GM15510 (cell line): Measurements from ENCODE around the gene GAL.

ENCODE experiments used
- POLR2A ChIP-seq: IDR thresholded peaks from 3 replicates; pipeline ENCODE4 v1.6.1; 2011; ENCODE audit warnings: borderline replicate concordance; ENCODE audit not compliant: insufficient read length; ENCODE audit errors: extremely low read depth

GAL gene

DNA sequence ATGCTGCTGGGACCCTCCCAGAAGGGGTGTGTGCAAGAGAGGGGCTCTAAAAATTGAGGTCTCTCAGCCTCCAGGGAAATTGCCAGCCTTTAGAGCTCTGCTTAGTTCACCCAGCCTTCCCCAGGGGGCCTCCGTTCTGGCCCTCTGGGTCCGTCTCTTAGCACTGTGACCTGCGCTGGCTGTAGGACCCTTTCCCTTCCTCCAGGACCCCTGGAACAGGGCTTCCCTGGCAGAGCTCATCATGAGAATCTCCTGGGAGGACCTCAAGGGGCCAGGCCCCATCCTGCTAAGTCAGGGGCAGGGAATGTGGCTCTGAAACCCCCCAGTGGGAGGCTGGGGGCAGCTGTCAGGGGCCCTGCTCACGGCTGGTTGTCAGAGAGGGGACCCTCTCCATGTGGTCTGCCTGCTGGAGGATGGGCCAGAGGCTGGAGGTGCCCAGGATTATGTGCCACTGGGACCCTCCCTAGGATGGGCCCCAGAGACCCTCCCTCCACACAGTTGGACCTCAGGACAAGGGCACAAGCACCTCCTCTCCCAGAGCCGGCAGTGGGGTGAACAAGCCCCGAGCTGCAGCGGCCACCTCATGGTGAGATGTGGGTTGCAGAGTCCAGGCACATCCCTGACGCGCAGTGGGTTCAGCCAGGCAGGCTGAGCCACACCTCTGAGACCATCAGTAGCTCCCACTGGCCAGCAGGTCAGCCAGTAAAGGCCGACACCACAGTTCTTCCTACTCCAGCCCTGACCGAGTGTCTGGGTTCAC lies 27.1 kb upstream of the GAL start:
- no peak for TF ChIP-seq POLR2A

DNA sequence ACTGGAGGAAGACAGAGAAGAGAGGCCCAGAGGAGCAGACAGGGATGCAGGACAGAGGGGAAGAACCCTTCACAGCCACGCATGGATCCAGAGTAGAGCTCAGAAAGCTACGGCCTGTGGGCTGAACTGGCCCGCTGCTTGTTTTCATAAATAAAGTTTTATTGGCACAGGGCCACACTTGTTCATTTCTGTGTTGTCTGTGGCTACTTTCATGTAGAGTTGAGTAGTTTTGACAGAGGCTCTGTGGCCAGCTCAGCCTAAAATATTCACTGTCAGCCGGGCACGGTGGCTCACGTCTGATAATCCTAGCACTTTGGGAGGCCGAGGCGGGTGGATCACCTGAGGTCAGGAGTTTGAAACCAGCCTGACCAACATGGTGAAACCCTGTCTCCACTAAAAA lies 26.2 kb upstream of the GAL start:
- no peak for TF ChIP-seq POLR2A

DNA sequence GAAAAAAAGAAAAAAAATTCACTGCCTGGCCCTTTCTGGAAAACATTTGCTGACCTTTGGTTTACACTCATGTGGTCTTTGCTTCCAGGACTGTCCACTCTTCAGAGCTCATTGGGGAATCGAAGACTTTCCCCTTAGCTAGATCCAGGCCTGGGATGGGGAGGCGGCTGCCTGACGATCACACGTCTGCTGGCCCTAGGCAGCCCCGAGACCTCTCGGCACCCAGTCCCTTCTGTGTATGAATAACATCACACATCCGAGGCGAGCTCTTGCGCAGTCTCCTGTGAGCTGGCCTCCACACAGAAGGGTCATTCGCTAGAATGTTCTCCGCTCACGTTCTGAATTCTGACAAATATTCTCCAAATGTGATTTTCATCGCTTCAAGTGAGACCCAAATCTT lies 25.7 kb upstream of the GAL start:
- TF ChIP-seq POLR2A, result no peak

DNA sequence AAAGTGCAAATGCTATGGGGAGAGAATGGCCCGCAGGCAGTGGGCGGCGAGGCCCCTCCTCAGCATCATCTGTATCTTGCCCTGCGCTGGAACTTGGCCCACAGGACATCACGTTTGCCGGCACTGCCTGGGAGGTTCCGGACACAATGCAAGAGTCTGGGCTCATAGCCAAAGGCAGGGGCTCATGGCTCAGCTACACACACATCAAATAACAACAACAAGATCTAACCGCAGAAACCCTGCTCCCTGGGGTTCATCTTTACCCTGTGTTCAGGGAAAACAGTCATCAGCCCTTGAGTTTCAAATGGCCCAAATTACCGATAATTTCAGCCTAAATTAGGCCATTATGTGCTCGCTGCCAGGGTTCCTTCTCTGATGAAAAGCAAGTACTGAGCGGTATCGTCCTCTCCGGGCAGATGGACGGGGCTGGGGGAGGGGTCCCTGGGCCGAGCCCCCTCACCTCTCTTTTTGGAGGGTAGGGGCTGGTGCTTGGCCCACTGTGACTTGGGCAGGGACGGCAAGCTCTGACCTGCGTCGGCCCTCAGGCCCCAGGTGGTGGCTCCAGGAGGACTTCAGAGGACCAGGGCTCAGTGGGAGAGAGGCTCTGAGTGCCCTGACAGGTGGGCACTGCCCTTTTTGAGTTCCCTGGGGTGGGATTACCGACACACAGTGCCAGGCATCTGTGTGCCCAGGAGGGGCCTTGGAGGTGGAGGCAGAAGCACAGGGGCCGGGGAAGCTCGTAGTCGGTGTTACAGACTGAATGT lies 25.0 kb upstream of the GAL start:
- no peak for TF ChIP-seq POLR2A

DNA sequence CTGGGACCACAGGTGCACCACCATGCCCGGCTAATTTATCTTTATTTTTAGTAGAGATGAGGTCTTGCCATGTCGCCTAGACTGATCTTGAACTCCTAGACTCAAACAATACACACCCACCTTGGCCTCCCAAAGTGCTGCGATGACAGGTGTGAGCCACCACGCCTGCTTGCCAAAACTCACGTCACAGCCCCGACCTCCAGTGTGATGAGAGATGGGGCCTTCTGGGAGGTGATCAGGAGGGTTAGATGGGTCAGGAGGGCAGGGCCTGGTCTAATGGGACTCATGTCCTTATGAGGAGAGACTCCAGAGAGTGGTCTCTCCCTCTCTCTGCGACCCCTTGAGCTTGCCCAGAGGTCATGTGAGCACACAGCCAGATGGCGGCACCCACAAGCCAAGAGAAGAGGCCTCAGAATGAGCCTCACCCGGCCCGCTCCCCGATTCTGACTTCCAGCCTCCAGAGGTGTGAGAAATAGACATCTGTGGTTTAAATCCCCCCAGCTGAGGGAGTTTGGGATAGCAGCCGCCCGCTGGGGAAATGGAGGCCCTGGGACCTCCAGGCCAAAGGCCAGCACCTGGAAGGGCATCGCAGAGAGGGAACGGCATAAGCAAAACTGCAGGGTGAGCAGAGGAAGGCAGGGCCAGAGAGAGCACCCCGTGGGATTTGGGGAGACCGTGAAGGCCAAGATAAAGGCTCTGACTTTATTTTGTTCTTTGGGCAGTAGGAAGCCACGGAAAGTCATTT lies 24.1 kb upstream of the GAL start:
- TF ChIP-seq POLR2A, result no peak

DNA sequence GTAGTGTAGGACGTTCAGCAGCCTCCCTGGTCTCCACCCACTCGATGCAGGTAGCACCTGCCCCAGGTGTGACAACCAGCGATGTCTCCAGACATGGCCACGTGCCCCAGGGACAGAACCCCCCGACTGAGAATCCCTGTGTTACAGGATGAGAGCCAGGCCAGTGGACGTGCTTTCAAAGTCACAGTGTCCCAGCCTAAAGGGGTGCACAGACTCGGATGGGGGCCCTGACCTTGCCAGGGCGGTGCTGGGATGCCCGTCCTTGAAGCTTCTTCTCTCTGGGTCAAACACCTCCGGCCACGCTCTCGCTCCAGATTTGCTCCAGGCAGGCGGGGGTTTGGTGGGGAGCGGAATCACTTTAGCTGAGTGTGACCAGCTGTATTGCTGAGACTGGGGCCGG lies 23.3 kb upstream of the GAL start:
- no peak for TF ChIP-seq POLR2A

DNA sequence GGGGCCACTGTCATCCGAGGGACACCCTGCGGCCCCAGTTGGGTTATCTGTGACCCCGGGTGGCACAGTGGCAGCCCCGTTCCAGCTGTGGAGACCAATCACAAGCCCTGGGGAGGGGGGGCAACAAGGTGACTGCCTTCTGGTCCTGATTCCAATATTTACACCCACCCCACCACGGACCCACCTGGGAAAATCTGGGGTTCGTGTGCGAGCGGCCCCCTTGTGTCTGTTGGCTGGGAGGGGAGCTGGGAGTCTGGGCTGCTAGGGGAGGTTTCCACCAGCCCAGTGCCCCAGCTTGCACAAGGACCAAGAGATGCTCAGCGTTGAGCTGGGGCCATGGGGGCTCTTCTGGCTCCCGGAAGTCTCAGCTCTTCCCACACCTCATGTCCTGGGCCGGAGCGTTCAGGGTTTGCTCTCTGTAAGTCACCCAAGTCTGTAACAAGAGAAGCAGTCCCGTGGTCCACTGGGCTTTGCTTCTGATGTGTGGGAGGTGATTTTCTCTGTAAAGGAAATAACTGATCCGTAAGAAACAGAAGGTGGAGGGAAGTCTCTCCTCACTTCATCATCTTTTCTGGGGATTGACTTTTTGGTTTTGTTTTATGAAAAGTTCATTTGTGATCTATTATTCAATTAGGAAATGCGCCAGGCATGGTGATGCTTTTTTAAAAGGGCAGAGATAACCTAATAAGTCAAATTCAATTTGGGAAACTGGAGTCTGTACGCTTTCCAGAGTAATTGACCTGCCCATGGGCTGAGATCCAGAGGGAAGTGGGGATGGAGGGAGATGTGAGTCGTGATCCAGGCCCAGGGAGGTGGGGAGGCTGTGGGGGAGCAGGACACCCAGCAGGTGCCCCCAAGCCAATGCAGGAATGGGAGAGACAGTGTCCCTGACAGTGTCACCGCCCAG lies 22.4 kb upstream of the GAL start:
- no peak for TF ChIP-seq POLR2A

DNA sequence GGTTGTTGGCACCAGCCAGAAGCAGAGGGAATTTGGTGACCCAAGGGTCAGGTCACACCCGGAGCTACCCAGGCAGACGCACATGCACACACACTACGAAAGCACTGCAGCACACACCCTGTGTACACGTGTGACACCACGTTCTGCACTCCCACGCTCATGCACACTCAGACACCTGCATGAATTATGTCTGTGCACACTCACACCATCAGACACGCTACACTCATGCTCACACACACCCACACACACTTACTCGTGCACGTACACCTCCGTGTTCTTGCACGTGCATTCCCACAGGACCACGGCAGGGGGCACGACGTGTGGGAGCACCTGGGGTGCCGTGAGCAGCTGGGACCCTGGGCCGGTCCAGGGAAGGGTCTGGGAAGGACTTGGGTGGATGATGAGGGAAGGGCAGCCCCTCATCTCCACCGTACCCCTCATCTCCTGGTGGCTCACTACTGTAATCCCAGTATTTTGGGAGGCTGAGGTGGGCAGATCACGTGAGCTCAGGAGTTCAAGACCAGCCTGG lies 20.8 kb upstream of the GAL start:
- TF ChIP-seq POLR2A, result no peak

DNA sequence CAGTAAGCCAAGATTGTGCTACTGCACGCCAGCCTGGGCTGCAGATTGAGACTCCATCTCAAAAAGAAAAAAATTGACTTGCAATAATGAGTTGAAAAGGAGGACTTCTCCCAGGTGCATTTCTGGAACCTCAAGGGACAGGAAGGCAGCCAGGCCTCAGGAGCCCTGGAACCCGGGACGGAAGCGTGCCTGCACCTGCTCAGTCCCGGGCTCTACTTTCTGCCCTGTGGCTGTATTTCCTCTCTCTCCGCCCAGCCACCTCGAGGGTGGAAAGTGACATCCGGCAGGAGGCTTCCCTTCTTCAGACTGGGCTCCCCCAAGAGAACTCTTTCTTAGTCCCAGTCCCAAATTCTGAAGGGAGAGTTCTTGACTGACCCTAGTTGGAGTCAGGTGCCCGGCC lies 20.2 kb upstream of the GAL start:
- TF ChIP-seq POLR2A, result no peak

DNA sequence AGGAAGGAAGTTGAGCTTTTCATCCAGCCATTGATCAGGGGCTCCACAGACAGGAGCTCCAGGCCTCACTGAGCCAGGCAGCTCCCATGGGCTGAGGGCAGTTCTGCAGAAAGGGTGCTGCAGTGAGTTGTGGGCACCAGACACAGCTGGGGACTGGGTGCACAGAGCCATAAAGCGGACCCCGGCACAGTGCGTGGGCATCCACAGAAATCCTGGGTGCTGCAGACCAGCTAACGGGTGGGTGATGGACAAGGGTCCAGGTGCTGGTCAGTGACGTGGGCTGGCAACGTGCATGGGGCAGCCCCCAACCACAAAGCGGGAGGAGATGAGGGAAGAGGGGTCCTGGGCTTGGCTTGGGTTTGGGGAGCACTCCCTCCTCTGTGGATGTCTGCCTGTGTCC lies 19.4 kb upstream of the GAL start:
- no peak for TF ChIP-seq POLR2A

DNA sequence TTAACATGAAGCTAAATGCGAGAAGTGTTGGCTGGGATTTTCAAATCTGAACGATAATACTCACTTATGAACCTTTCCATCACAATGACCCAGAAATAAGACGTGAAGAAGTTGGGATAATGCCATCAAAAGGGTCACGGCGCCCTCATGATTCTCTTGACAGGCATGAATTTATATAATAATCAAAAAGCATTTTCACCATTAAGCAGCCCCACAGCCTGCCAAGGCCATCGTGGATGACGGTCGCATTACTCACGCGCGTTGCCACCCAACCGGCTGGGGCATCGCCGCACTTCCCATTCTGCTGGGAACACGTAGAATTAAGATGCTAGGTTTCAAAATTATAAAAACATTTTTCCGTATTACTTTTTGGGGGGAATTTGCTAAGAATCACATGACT lies 18.9 kb upstream of the GAL start:
- TF ChIP-seq POLR2A, result no peak

DNA sequence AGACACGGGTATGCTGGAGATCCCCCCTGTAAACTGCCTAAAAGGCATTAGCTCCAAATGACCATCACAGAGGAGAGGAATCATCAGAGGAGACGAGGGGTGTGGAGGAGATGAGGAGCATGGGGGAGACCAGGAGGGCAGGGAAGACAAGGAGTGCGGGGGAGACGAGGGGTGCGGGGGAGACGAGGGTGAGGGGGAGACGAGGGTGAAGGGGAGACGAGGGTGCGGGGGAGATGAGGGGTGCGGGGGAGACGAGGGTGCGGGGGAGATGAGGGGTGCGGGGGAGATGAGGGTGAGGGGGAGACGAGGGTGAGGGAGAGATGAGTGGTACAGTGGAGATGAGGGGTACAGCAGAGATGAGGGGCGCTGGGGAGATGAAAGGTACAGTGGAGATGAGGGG lies 17.5 kb upstream of the GAL start:
- TF ChIP-seq POLR2A, result no peak

DNA sequence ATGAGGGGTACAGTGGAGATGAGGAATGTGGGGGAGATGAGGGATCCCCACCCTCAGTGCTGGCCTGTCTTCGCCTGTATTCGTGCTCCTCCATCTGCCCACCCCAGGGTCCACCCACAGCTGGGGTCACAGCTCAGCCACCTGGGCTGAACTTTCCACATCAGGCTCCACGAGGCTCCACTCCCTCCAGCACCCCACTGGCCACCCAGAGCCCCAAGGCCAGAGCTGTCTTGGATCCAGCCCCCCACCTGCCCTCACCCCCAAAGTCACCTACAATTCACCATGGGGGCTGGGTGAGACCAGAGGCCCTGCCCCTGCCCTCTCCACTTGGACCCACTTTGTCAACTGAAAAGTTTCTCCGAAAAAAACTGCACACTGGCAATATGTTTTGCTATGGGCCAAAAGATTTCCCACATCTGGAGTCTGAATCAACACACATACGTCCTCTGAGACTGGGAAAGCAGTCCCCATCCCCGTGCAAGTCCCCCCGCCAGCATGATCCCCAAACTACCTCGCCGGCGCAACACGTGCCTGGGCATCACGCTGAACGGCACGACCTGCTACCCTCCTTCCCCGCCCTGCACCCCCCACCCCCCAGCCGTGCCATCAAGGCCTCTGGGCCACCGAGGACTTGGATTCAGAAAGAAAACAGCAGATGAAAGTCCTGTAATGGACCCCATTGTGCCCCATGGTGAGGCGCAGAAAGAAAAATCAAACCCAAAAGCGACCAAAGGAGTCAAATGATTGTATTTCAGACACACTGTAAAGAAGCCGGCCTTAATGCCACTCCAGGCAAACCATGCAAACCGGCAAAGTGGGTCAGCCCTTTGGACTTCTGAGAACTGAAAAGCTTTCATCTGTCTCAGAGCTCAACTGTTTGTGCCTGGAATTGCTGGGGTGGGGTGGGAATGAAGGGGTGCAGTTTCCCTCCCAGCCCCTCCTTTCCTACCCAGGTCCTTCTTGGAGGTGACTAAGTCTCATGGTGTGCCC lies 16.5 kb upstream of the GAL start:
- TF ChIP-seq POLR2A, result no peak
